ENCODE measurements around the gene INHA. TPM values are rescaled to one million over a fixed set of nuclear protein-coding genes. Genes with fewer than 3 reads are reported as not detected.

Gene INHA
- total and polyA plus RNA-seq, 5 experiments from 2014 or later, result not detected

GRCh38 chr2:219543596-219544358, 28.3 kb upstream of the INHA start, which contains the start of the genes CHPF and TMEM198:
Gene CHPF (minus strand): TSS chr2:219543809. CDS start chr2:219543538, 271 bp downstream.
Gene TMEM198 (plus strand): TSS chr2:219544028. CDS start chr2:219544728, 700 bp downstream.
- ATAC-seq (peak; percentile 69 to 73), DNase-seq (peak; percentile 79 to 95 (median 86))
- peaks cover 12 to 29% (median 23%) of the 10 kb centered on the region in 4 donors for H3K4me1 Mint-ChIP-seq
- no peaks in the 10 kb centered on the region for H3K9me3 Mint-ChIP-seq
- peak within 1 kb of the TSS; percentile 79 to 93 (median 85) for H3K4me3 Mint-ChIP-seq
- no peaks in the 10 kb centered on the region for H3K36me3 Mint-ChIP-seq
- H3K27me3 Mint-ChIP-seq, result peaks cover 11 to 25% (median 17%) of the 10 kb centered on the region in 5 donors
- POLR2A ChIA-PET, result interaction anchor here (0.8 to 0.9 kb wide), 3 partner anchors 102 to 337 kb away, joined by 3 to 4 read pairs (median 3); partner anchors contain the start of gene ZFAND2B
- peak within 1 kb of the TSS; percentile 28 to 91 (median 76) for H3K27ac Mint-ChIP-seq

- Mint-ChIP-seq H3K27me3 (peaks cover 13 to 33% (median 20%) of the 10 kb centered on the region in 5 donors), H3K4me1 (peaks cover 12 to 29% (median 23%) of the 10 kb centered on the region in 4 donors), H3K4me3 (peak overlapping the region; percentile 70 to 93 (median 84)), H3K27ac (peak overlapping the region in 9 of 10 donors; percentile 29 to 91 (median 77)), H3K36me3 (no peaks in the 10 kb centered on the region), H3K9me3 (no peaks in the 10 kb centered on the region)
- DNase-seq (no peak), ATAC-seq (no peak)
- POLR2A ChIA-PET, result interaction anchor here (0.6 kb wide), 1 partner anchor 43 kb away, joined by 4 read pairs; no protein-coding TSS in a partner anchor
Observed at GRCh38 chr2:219544567-219544966, 27.5 kb upstream of the INHA start.

- Mint-ChIP-seq H3K36me3 (no peaks in the 10 kb centered on the region), H3K27ac (peak overlapping the region in 2 of 10 donors; percentile 33 to 58), H3K9me3 (no peaks in the 10 kb centered on the region), H3K4me1 (peaks cover 12 to 29% (median 23%) of the 10 kb centered on the region in 4 donors), H3K4me3 (peak overlapping the region in 5 of 10 donors; percentile 20 to 87 (median 75)), H3K27me3 (peaks cover 13 to 36% (median 20%) of the 10 kb centered on the region in 5 donors)
- DNase-seq (no peak), ATAC-seq (no peak)
- POLR2A ChIA-PET, result no interaction called here
Observed at GRCh38 chr2:219545295-219545942, 26.7 kb upstream of the INHA start.

GRCh38 chr2:219545943-219546352, 26.2 kb upstream of the INHA start:
- no peaks in the 10 kb centered on the region for H3K36me3 Mint-ChIP-seq
- no peak for DNase-seq
- peaks cover 14 to 32% (median 24%) of the 10 kb centered on the region in 4 donors for H3K4me1 Mint-ChIP-seq
- H3K9me3 Mint-ChIP-seq, result no peaks in the 10 kb centered on the region
- peak overlapping the region in 3 of 10 donors; percentile 33 to 46 (median 38) for H3K4me3 Mint-ChIP-seq
- ATAC-seq, result no peak
- peak overlapping the region in 1 of 10 donors; percentile 58 for H3K27ac Mint-ChIP-seq
- H3K27me3 Mint-ChIP-seq, result peaks cover 14 to 41% (median 22%) of the 10 kb centered on the region in 5 donors
- POLR2A ChIA-PET, result no interaction called here

- H3K9me3 Mint-ChIP-seq, result no peaks in the 10 kb centered on the region
- H3K36me3 Mint-ChIP-seq, result no peaks in the 10 kb centered on the region
- peaks cover 17 to 55% (median 31%) of the 10 kb centered on the region in 5 donors for H3K27me3 Mint-ChIP-seq
- H3K4me1 Mint-ChIP-seq, result peaks cover 13 to 31% (median 17%) of the 10 kb centered on the region in 4 donors
- H3K4me3 Mint-ChIP-seq, result no peak overlapping the region
- POLR2A ChIA-PET, result no interaction called here
- H3K27ac Mint-ChIP-seq, result no peak overlapping the region
- DNase-seq, result no peak
- no peak for ATAC-seq
Observed at GRCh38 chr2:219547621-219548020, 24.5 kb upstream of the INHA start.

- H3K4me1 Mint-ChIP-seq, result peaks cover 13 to 27% (median 20%) of the 10 kb centered on the region in 4 donors
- ATAC-seq (no peak), DNase-seq (no peak)
- no peaks in the 10 kb centered on the region for H3K36me3 Mint-ChIP-seq
- H3K4me3 Mint-ChIP-seq, result peak overlapping the region in 1 of 10 donors; percentile 71
- peaks cover 25 to 64% (median 39%) of the 10 kb centered on the region in 5 donors for H3K27me3 Mint-ChIP-seq
- POLR2A ChIA-PET, result no interaction called here
- no peak overlapping the region for H3K27ac Mint-ChIP-seq
- H3K9me3 Mint-ChIP-seq, result no peaks in the 10 kb centered on the region
Observed at GRCh38 chr2:219548990-219549389, 23.1 kb upstream of the INHA start.

GRCh38 chr2:219549619-219550018, 22.5 kb upstream of the INHA start:
- peaks cover 8 to 21% (median 15%) of the 10 kb centered on the region in 4 donors for H3K4me1 Mint-ChIP-seq
- H3K4me3 Mint-ChIP-seq, result peak overlapping the region in 1 of 10 donors; percentile 37
- POLR2A ChIA-PET, result no interaction called here
- ATAC-seq (no peak), DNase-seq (no peak)
- no peaks in the 10 kb centered on the region for H3K9me3 Mint-ChIP-seq
- no peak overlapping the region for H3K27ac Mint-ChIP-seq
- peaks cover 27 to 70% (median 45%) of the 10 kb centered on the region in 5 donors for H3K27me3 Mint-ChIP-seq
- no peaks in the 10 kb centered on the region for H3K36me3 Mint-ChIP-seq

GRCh38 chr2:219551441-219552381, 20.4 kb upstream of the INHA start:
- POLR2A ChIA-PET, result interaction anchor here (0.9 to 1.5 kb wide), 4 partner anchors 9 to 53 kb away, joined by 3 to 4 read pairs (median 4); partner anchors contain the start of gene GMPPA

GRCh38 chr2:219552382-219553167, 19.5 kb upstream of the INHA start:
- POLR2A ChIA-PET, result interaction anchor here (0.9 to 1.5 kb wide), 2 partner anchors 50 to 54 kb away, joined by 3 to 4 read pairs; partner anchors contain the start of gene GMPPA
- DNase-seq (peak; percentile 67 to 82 (median 77)), ATAC-seq (peak; percentile 92)
- Mint-ChIP-seq H3K27me3 (peaks cover 23 to 62% (median 36%) of the 10 kb centered on the region in 5 donors), H3K4me1 (peaks cover 7 to 16% (median 11%) of the 10 kb centered on the region in 4 donors), H3K27ac (peak overlapping the region in 1 of 10 donors; percentile 43), H3K36me3 (no peaks in the 10 kb centered on the region), H3K4me3 (peak overlapping the region; percentile 69 to 90 (median 77)), H3K9me3 (no peaks in the 10 kb centered on the region)

More at GRCh38 chr2:219551441-219552381, 20.4 kb upstream of the INHA start:
- Mint-ChIP-seq H3K36me3 (no peaks in the 10 kb centered on the region), H3K4me3 (peak overlapping the region; percentile 62 to 90 (median 77)), H3K27me3 (peaks cover 24 to 71% (median 42%) of the 10 kb centered on the region in 5 donors), H3K27ac (peak overlapping the region in 3 of 10 donors; percentile 43 to 53 (median 46)), H3K4me1 (peaks cover 7 to 16% (median 11%) of the 10 kb centered on the region in 4 donors), H3K9me3 (no peaks in the 10 kb centered on the region)
- DNase-seq (no peak), ATAC-seq (peak; percentile 30 to 39)

- Mint-ChIP-seq H3K27ac (peak overlapping the region in 1 of 10 donors; percentile 62), H3K9me3 (no peaks in the 10 kb centered on the region), H3K36me3 (no peaks in the 10 kb centered on the region), H3K4me1 (peaks cover 7 to 16% (median 11%) of the 10 kb centered on the region in 4 donors), H3K27me3 (peaks cover 23 to 57% (median 35%) of the 10 kb centered on the region in 5 donors), H3K4me3 (peak overlapping the region; percentile 11 to 84 (median 64))
- no peak for DNase-seq
- POLR2A ChIA-PET, result interaction anchor here (1.5 kb wide), 1 partner anchor 55 kb away, joined by 4 read pairs; the partner anchor contains the start of gene GMPPA
- ATAC-seq, result no peak
Observed at GRCh38 chr2:219553168-219553417, 19.0 kb upstream of the INHA start.

GRCh38 chr2:219553463-219553963, 18.6 kb upstream of the INHA start:
- Mint-ChIP-seq H3K36me3 (no peaks in the 10 kb centered on the region), H3K9me3 (no peaks in the 10 kb centered on the region), H3K27ac (no peak overlapping the region), H3K4me1 (peaks cover 7 to 16% (median 11%) of the 10 kb centered on the region in 4 donors), H3K4me3 (peak overlapping the region; percentile 11 to 84 (median 64)), H3K27me3 (peaks cover 20 to 55% (median 31%) of the 10 kb centered on the region in 5 donors)
- POLR2A ChIA-PET, result no interaction called here
- no peak for DNase-seq
- no peak for ATAC-seq

Measured in naive thymus-derived CD8-positive, alpha-beta T cell (primary cell).